Cardiac muscle cell (in vitro differentiated cells and primary cell): ENCODE measurements around the gene DIP2B. TPM values are rescaled to one million over a fixed set of nuclear protein-coding genes. Genes with fewer than 3 reads are reported as not detected.
A peak's percentile ranks its signal among the peaks of the same experiment; 100 is the strongest.
"Not testable (repeated sequence)": the region's sequence is repeated elsewhere in the genome, so short reads cannot be mapped to it uniquely, and the experiment has no call there.

Source experiments
- DNase-seq, 2 donors: peaks; one replicate each; pipeline versions ENCODE4 v3.0.0 to v3.0.0-alpha.2; 2010 to 2017; ENCODE audit warnings: low read depth in 1 of 2, low spot score in 1 of 2
- H3K27ac ChIP-seq: fragments of 200-600 bp; sonication (generic); 2 replicates; pipeline ENCODE4 v1.5.1; 2016
- H3K27me3 ChIP-seq: fragments of 200-600 bp; sonication (generic); 2 replicates; pipeline ENCODE4 v1.6.0; 2016; ENCODE audit warnings: control low read depth
- H3K36me3 ChIP-seq: fragments of 200-600 bp; sonication (generic); 2 replicates; pipeline ENCODE4 v1.5.1; 2016; ENCODE audit warnings: control low read depth
- H3K4me1 ChIP-seq: fragments of 200-600 bp; sonication (generic); 2 replicates; pipeline ENCODE4 v1.8.1; 2017; ENCODE audit warnings: low read depth, mild to moderate bottlenecking, mixed run types
- H3K4me3 ChIP-seq: fragments of 200-600 bp; sonication (generic); 2 replicates; pipeline ENCODE4 v1.5.1; 2016; ENCODE audit warnings: mild to moderate bottlenecking
- H3K9me3 ChIP-seq: fragments of 200-600 bp; sonication (generic); 2 replicates; pipeline ENCODE4 v1.5.1; 2017; ENCODE audit warnings: low read depth, mild to moderate bottlenecking, control low read depth
- polyA plus RNA-seq: library from polyadenylated mRNA; unstranded; fragments of >200 nt; fragmentation: Nextera tagmentation; extraction: Ambion mirVana; gene quantifications from 2 replicates; pipeline ENCODE4 v1.2.1, GENCODE V29; 2016
- total RNA-seq: library from RNA; depleted of rRNA; stranded (reverse); fragments of >200 nt; gene quantifications from 2 replicates; pipeline ENCODE4 v1.2.3, GENCODE V29; 2016
- TF ChIP-seq, protein P1 (sequence below): IDR thresholded peaks from 2 replicates; pipeline ENCODE4 v1.5.1; 2012; ENCODE audit warnings: low read depth, mild to moderate bottlenecking, low read length

Gene DIP2B
- total and polyA plus RNA-seq, 2 experiments from 2014 or later = 15.5 to 55.1 TPM

DNA sequence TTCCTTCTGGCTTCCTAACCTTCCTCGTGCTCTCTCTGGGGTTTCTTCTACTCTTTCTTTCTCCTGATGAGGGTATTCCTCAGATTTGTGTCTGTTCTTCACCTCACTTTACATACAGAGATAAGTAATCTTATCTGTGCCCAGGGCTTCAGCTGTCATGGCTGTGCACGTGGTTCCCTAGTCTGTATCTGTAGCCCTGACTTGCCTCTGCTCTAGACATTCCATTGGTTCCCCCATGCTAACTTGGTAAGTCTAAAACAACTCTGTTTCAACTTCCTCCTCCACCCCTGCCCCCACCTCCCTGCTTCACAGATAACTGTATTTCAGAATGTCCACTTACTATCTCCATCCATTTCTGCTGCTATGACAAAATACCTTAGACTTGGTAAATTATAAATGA lies 10.8 kb downstream of the DIP2B start:
- Histone ChIP-seq H3K9me3 (no peaks in the 10 kb centered on the region), H3K4me1 (peaks cover 18% of the 10 kb centered on the region), H3K36me3 (no peaks in the 10 kb centered on the region), H3K27ac (peak overlapping the region; percentile 75), H3K4me3 (no peak overlapping the region), H3K27me3 (no peaks in the 10 kb centered on the region)
- TF ChIP-seq, protein P1, sequence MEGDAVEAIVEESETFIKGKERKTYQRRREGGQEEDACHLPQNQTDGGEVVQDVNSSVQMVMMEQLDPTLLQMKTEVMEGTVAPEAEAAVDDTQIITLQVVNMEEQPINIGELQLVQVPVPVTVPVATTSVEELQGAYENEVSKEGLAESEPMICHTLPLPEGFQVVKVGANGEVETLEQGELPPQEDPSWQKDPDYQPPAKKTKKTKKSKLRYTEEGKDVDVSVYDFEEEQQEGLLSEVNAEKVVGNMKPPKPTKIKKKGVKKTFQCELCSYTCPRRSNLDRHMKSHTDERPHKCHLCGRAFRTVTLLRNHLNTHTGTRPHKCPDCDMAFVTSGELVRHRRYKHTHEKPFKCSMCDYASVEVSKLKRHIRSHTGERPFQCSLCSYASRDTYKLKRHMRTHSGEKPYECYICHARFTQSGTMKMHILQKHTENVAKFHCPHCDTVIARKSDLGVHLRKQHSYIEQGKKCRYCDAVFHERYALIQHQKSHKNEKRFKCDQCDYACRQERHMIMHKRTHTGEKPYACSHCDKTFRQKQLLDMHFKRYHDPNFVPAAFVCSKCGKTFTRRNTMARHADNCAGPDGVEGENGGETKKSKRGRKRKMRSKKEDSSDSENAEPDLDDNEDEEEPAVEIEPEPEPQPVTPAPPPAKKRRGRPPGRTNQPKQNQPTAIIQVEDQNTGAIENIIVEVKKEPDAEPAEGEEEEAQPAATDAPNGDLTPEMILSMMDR = no peak
- DNase-seq = no peak

DNA sequence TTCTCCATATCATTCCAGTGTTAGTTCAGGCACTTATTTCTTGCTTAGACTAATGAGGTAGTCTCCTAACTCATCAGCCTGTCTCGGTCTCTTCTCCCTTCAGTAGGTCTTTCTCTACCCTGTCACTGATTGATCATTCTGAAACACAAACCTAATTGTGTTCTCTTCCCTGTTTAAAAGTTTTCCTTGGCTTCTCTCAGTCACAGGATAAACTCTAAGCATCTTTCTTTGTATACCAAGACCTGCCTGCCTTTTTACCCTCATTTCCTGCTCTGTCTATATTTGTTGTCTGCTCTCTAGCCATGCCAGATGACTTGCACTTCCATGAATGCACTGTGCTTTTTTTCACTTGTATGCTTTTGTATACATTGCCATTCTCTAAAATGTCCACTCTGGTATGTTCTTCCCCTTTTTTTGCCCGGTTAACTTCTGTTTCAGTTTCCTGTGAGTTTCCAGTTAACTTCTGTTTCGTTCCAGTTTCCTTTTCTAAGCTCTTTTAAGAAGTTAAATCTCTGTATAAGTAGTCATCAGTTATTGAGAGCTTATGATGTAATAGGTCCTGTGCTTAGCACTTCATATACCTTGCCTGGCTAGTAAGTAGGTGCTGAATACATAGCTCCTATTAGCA lies 12.8 kb downstream of the DIP2B start:
- H3K4me1 ChIP-seq = peaks cover 22% of the 10 kb centered on the region
- TF ChIP-seq, protein P1 = no peak
- H3K4me3 ChIP-seq = no peak overlapping the region
- H3K27me3 ChIP-seq = no peaks in the 10 kb centered on the region
- H3K27ac ChIP-seq = peak overlapping the region; percentile 14
- DNase-seq = peak in 1 of 2 donors; percentile 28
- H3K9me3 ChIP-seq = no peaks in the 10 kb centered on the region
- H3K36me3 ChIP-seq = no peaks in the 10 kb centered on the region

DNA sequence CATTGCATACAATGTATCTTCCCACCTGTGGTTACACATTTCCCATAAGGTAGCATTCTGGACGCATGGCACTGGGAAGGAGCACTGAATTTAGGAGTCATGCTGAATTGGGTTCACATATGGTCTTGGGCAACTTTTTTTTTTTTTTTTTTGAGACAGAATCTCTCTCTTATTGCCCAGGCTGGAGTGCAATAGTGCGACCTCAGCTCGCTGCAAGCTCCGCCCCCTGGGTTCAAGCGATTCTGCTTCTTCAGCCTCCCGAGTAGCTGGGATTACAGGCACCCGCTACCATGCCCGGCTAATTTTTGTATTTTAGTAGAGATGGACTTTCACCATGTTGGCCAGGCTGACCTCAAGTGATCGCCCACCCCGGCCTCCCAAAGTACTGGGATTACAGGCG lies 13.3 kb downstream of the DIP2B start:
- no peak overlapping the region for H3K4me3 ChIP-seq
- H3K4me1 ChIP-seq = peaks cover 22% of the 10 kb centered on the region
- DNase-seq = no peak
- peak overlapping the region; percentile 51 for H3K27ac ChIP-seq
- H3K36me3 ChIP-seq = no peaks in the 10 kb centered on the region
- H3K9me3 ChIP-seq = no peaks in the 10 kb centered on the region
- TF ChIP-seq, protein P1 = no peak
- H3K27me3 ChIP-seq = no peaks in the 10 kb centered on the region

DNA sequence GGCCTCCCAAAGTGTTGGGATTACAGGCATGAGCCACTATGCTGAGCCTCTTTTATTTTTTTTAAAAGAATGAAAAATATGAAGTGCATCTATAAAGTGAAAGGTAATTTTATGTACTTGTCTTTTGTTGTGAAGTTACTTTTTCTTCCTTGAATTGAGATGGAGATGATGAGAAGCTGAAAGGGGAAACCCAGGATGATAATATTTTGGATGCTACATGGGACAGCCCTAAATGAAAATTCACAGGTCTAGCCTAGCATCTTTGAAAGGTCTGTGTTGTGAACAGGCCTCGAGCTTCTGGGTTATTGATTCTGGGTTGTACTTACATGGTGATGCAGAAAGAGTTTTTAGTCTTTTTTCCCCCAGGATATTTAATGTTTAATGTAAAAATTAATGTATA lies 14.6 kb downstream of the DIP2B start:
- Histone ChIP-seq H3K4me3 (no peak overlapping the region), H3K27ac (no peak overlapping the region), H3K36me3 (no peaks in the 10 kb centered on the region), H3K27me3 (no peaks in the 10 kb centered on the region), H3K9me3 (no peaks in the 10 kb centered on the region), H3K4me1 (peaks cover 22% of the 10 kb centered on the region)
- DNase-seq = no peak
- TF ChIP-seq, protein P1 = no peak

DNA sequence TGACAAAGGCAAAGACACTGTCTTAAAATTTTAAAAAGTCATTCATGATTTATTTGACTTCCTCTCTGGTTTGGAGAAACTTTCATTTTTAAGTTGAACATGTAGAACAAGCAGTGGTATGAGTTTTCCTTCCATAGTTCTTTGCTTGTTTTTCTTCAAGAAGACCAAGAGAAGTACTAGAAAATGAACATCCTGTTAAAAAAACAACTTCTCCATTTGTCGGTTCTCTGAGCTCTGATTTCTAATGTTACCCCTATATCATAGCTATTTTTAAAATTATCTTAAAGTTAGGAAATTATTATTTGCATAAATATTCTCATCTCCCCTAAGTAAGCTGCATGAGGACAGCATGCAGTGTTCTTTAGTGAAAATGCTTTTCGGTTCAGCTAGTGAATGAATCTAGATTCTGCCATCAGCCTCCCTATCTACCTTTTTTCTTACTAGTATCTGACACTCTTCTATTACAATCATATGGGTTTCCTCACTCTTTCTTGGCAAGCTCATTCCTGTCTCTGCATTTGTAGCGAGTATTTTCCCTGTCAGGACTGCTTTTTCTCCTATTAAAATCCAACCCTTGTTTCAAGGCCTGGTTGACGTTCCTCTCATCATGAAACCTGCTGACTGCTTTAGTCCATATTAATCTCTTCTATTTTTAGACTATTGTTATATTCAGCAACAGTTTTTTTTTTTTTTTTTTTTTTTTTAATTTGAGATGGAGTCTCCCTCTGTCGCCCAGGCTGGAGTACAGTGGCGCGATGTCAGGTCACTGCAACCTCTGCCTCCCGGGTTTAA lies 15.8 kb downstream of the DIP2B start:
- no peak for DNase-seq
- TF ChIP-seq, protein P1 = no peak
- peaks cover 17% of the 10 kb centered on the region for H3K4me1 ChIP-seq
- H3K9me3 ChIP-seq = no peaks in the 10 kb centered on the region
- H3K4me3 ChIP-seq = no peak overlapping the region
- H3K27ac ChIP-seq = peak overlapping the region; percentile 70
- no peaks in the 10 kb centered on the region for H3K36me3 ChIP-seq
- no peaks in the 10 kb centered on the region for H3K27me3 ChIP-seq

DNA sequence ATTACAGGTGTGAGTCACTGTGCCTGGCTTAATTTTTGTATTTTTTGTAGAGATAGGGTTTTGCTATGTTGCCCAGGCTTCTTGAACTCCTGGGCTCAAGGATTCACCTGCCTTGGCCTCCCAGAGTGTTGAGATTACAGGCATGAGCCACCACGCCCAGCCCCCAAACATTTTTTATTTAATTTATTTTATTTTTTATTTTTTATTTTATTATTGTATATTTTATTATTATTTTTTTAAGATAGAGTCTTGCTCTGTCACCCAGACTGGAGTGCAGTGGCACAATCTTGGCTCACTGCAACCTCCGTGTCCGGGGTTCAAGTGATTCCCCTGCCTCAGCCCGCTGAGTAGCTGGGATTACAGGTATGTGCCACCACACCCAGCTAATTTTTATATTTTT lies 17.0 kb downstream of the DIP2B start:
- H3K4me3 ChIP-seq, H3K9me3 ChIP-seq, H3K27ac ChIP-seq, H3K27me3 ChIP-seq, DNase-seq, H3K36me3 ChIP-seq: not testable (repeated sequence)
- peaks cover 21% of the 10 kb centered on the region for H3K4me1 ChIP-seq
